Stimulated activated naive CD8-positive, alpha-beta T cell treated with anti-CD3 and anti-CD28 coated beads, Interleukin-15, Interleukin-2, amounts not matched to agents 100 ng/mL and 50 ng/mL, for 24 hours (primary cell): Measurements from ENCODE around the gene RNF126.
A peak's percentile ranks its signal among the peaks of the same experiment; 100 is the strongest.
"Not testable (repeated sequence)": the region's sequence is repeated elsewhere in the genome, so short reads cannot be mapped to it uniquely, and the experiment has no call there.

Experiments
- H3K27ac Mint-ChIP-seq: one replicate; pipeline ENCODE4 v1.8.0; 2021; ENCODE audit warnings: mild to moderate bottlenecking, mixed read lengths
- H3K27me3 Mint-ChIP-seq: one replicate; pipeline ENCODE4 v1.8.0; 2021; ENCODE audit warnings: mixed read lengths
- H3K36me3 Mint-ChIP-seq: one replicate; pipeline ENCODE4 v1.8.0; 2021; ENCODE audit warnings: low read depth, mixed read lengths
- H3K4me1 Mint-ChIP-seq: one replicate; pipeline ENCODE4 v1.8.0; 2021; ENCODE audit warnings: low read depth, mixed read lengths
- H3K4me3 Mint-ChIP-seq: one replicate; pipeline ENCODE4 v1.8.0; 2021; ENCODE audit warnings: mild to moderate bottlenecking, mixed read lengths
- H3K9me3 Mint-ChIP-seq: one replicate; pipeline ENCODE4 v1.8.0; 2021; ENCODE audit warnings: mixed read lengths

The RNF126 gene

GRCh38 chr19:610801-611480 lies 52.1 kb downstream of the RNF126 start:
- Mint-ChIP-seq H3K9me3 (no peaks in the 10 kb centered on the region), H3K4me3 (peak overlapping the region; percentile 76), H3K4me1 (peaks cover 32% of the 10 kb centered on the region), H3K27ac (peak overlapping the region; percentile 89), H3K27me3 (no peaks in the 10 kb centered on the region), H3K36me3 (peaks cover 13% of the 10 kb centered on the region)

GRCh38 chr19:610071-610800 lies 52.8 kb downstream of the RNF126 start:
- H3K9me3 Mint-ChIP-seq = no peaks in the 10 kb centered on the region
- peak overlapping the region; percentile 79 for H3K4me3 Mint-ChIP-seq
- H3K27me3 Mint-ChIP-seq = no peaks in the 10 kb centered on the region
- peaks cover 28% of the 10 kb centered on the region for H3K4me1 Mint-ChIP-seq
- H3K36me3 Mint-ChIP-seq = peaks cover 10% of the 10 kb centered on the region
- H3K27ac Mint-ChIP-seq = peak overlapping the region; percentile 89

- Mint-ChIP-seq H3K4me3 (no peak overlapping the region), H3K4me1 (peaks cover 28% of the 10 kb centered on the region), H3K27me3 (no peaks in the 10 kb centered on the region), H3K9me3 (no peaks in the 10 kb centered on the region), H3K36me3 (peaks cover 6% of the 10 kb centered on the region), H3K27ac (no peak overlapping the region)
Observed at GRCh38 chr19:609004-609346, 54.0 kb downstream of the RNF126 start.

GRCh38 chr19:608155-609003 lies 54.6 kb downstream of the RNF126 start:
- Mint-ChIP-seq H3K9me3 (no peaks in the 10 kb centered on the region), H3K27ac (no peak overlapping the region), H3K27me3 (no peaks in the 10 kb centered on the region), H3K36me3 (peaks cover 6% of the 10 kb centered on the region), H3K4me1 (peaks cover 28% of the 10 kb centered on the region), H3K4me3 (no peak overlapping the region)

- H3K4me3 Mint-ChIP-seq = no peak overlapping the region
- H3K27ac Mint-ChIP-seq = peak overlapping the region; percentile 21
- H3K4me1 Mint-ChIP-seq = peaks cover 23% of the 10 kb centered on the region
- H3K36me3 Mint-ChIP-seq = no peaks in the 10 kb centered on the region
- H3K9me3 Mint-ChIP-seq = no peaks in the 10 kb centered on the region
- H3K27me3 Mint-ChIP-seq = no peaks in the 10 kb centered on the region
Observed at GRCh38 chr19:607301-608154, 55.5 kb downstream of the RNF126 start.

GRCh38 chr19:605061-605971 lies 57.7 kb downstream of the RNF126 start:
- H3K4me1 Mint-ChIP-seq, H3K9me3 Mint-ChIP-seq, H3K27me3 Mint-ChIP-seq, H3K36me3 Mint-ChIP-seq, H3K4me3 Mint-ChIP-seq: not testable (repeated sequence)
- H3K27ac Mint-ChIP-seq = peak overlapping the region; percentile 45

- H3K36me3 Mint-ChIP-seq = no peaks in the 10 kb centered on the region
Observed at GRCh38 chr19:604355-604754, 58.7 kb downstream of the RNF126 start.

GRCh38 chr19:603779-604178 lies 59.2 kb downstream of the RNF126 start:
- H3K27me3 Mint-ChIP-seq, H3K4me1 Mint-ChIP-seq, H3K9me3 Mint-ChIP-seq, H3K36me3 Mint-ChIP-seq, H3K27ac Mint-ChIP-seq, H3K4me3 Mint-ChIP-seq: not testable (repeated sequence)

More at GRCh38 chr19:604355-604754, 58.7 kb downstream of the RNF126 start:
- Mint-ChIP-seq H3K27me3 (no peaks in the 10 kb centered on the region), H3K4me1 (no peaks in the 10 kb centered on the region), H3K9me3 (no peaks in the 10 kb centered on the region), H3K27ac (no peak overlapping the region), H3K4me3 (no peak overlapping the region)

GRCh38 chr19:603302-603639 lies 59.7 kb downstream of the RNF126 start:
- not testable (repeated sequence) for H3K27ac Mint-ChIP-seq, H3K4me3 Mint-ChIP-seq, H3K9me3 Mint-ChIP-seq, H3K4me1 Mint-ChIP-seq, H3K27me3 Mint-ChIP-seq, H3K36me3 Mint-ChIP-seq

- H3K36me3 Mint-ChIP-seq = no peaks in the 10 kb centered on the region
- no peaks in the 10 kb centered on the region for H3K27me3 Mint-ChIP-seq
- H3K9me3 Mint-ChIP-seq = no peaks in the 10 kb centered on the region
- no peak overlapping the region for H3K27ac Mint-ChIP-seq
- no peaks in the 10 kb centered on the region for H3K4me1 Mint-ChIP-seq
- no peak overlapping the region for H3K4me3 Mint-ChIP-seq
Observed at GRCh38 chr19:602391-603301, 60.4 kb downstream of the RNF126 start.

GRCh38 chr19:601790-602189 lies 61.2 kb downstream of the RNF126 start:
- Mint-ChIP-seq H3K9me3 (no peaks in the 10 kb centered on the region), H3K27me3 (no peaks in the 10 kb centered on the region), H3K4me3 (no peak overlapping the region)

GRCh38 chr19:601310-601709 lies 61.7 kb downstream of the RNF126 start:
- H3K27me3 Mint-ChIP-seq = no peaks in the 10 kb centered on the region
- no peaks in the 10 kb centered on the region for H3K9me3 Mint-ChIP-seq
- no peaks in the 10 kb centered on the region for H3K4me1 Mint-ChIP-seq
- H3K4me3 Mint-ChIP-seq = no peak overlapping the region
- no peaks in the 10 kb centered on the region for H3K36me3 Mint-ChIP-seq
- no peak overlapping the region for H3K27ac Mint-ChIP-seq

More at GRCh38 chr19:601790-602189, 61.2 kb downstream of the RNF126 start:
- Mint-ChIP-seq H3K36me3 (no peaks in the 10 kb centered on the region), H3K27ac (no peak overlapping the region), H3K4me1 (no peaks in the 10 kb centered on the region)
